ENCODE results near the gene IGF2BP3.

IGF2BP3 gene

DNA sequence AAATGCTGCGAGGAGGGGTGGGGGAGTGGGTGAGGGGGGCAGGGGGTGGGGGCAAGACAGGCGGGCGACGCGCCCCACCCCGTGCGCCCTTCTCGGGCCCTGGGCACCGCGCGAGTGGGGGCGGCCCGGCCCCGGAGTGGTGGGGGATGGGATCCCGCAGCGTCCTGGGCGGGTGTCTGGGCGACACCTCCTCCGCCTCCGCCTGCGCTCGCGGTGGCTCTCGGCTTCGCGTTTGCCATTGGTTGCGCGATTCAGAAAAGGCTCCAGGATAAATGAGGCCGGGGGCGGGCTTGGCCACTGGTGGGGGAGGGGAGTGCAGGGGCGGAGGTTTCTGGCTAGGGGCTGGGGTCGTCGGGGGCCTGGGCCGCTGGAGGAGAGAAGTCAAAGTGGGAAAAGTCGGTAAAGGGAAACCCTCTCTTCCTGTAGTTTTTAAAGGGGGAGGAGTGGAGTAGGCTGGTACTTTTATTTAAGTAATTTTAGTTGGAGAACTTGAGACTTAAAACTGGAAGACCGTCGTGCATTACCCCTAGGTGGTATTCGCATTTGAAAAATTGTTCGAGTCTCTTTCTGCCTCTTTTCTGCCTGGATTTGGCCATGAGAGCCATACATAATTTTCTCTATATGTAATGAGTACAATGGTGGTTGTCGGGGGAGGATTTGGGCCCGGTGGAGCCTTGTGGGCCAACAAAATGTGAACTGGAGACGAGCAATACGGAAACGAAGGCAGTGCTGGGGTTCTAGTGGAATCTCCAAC lies 992 bp upstream of the IGF2BP3 start:
- no peak for DNase-seq

DNA sequence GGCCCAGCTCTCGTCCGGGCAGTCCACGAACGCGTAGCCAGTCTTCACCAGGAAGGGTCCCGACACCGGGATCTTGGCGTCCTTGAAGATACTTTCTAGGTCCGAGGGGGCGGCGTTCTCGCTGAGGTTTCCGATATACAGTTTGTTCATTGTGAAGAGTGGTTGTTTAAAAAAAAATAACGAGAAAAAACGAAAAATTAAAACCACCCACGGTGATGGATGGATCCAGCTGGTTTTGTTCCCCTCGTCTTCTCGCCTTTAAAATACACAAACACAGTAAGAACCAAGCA lies 385 bp downstream of the IGF2BP3 start:
- DNase-seq, result no peak

GRCh38 chr7:23469150-23469960 lies 936 bp downstream of the IGF2BP3 start:
- no peak for DNase-seq

- DNase-seq, result no peak
Measured at GRCh38 chr7:23468526-23469149, 1.7 kb downstream of the IGF2BP3 start.

- DNase-seq, result no peak
Measured at GRCh38 chr7:23467806-23468525, 2.3 kb downstream of the IGF2BP3 start.

GRCh38 chr7:23467291-23467805 lies 2.9 kb downstream of the IGF2BP3 start:
- no peak for DNase-seq

DNA sequence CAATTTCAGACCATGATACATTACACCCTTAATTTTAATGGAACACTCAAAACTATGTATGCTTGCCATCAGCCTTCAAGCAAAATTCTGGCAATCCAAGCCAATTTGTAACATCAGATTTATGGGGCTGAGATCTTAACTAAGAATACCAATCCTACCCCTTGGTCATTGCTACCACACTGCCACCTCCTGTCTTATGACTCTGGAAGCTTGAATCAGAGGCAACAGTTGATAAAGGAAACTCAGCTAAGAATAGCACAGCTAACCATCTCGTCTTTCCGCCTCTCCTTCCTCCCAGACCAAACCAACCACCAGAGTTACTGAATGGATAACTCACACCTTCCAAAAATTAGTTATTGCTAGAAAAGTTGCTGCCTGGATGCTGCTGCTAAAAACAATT lies 7.4 kb downstream of the IGF2BP3 start:
- peak; percentile 34 for DNase-seq

DNA sequence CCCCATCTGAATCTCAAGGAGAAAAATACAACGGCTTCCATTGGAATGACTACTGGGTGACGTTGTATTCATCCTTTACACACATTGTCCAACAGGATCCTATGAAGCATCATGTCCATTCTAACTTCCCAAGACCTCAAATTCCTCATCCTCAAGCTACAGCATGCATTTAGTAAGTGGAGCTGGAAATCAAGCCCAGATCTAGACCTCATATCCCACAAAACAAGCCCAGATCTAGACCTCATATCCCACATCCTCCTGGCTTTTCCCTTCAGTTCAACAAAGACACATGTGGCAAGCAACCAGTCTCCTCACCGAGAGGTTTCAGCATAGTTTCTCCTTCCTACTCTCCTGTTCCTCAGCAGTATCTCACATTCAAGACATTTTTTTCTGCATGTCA lies 12.2 kb downstream of the IGF2BP3 start:
- DNase-seq, result no peak

DNA sequence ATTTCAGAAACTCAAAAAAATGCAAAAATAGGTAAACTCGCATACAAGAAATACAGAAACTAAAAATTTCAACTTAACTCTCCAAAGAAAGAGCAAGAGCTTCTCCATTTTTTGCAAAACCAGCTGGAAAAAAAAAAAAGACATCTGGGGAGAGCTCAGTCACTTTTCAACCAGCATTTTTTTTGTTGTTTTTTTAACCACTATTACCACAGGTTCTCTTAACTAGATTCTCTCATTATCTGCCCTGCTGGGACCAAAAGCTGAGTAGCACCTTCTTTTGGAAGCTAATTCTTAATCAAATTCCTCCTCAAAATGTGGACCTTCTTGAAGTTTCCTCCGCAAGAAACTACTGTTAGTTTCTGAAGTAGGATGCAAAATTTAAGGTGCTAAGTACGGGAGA lies 14.2 kb downstream of the IGF2BP3 start:
- DNase-seq, result no peak

DNA sequence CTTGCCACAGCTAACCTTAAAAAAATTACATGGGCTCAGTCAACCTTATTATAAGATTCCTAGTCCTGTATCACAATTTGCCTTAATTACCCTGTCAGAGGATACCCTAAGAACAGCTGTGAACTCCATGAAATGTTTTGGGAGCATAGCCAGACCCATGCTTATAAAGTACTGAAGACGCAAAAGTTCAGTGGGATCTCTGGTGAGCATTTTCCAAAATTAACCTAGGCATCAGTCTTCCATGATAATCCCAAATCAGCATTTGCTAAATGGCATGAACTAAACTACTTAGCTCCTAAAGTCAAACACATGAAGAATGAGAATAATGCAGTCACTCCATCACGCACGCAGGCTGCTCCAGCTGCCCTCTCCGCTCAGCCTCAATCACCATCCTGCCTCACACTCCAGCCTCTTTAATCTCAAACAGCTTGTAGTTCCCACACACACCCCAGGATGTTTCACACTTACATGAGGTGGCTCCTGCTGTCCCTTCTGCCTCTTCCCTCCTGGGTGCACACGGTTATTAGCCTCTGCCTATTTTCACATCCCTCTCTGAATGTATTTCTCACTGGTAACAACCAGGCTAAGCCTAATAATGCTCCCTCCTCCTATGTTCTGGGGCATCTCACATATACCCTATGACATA lies 15.3 kb downstream of the IGF2BP3 start:
- DNase-seq, result no peak

DNA sequence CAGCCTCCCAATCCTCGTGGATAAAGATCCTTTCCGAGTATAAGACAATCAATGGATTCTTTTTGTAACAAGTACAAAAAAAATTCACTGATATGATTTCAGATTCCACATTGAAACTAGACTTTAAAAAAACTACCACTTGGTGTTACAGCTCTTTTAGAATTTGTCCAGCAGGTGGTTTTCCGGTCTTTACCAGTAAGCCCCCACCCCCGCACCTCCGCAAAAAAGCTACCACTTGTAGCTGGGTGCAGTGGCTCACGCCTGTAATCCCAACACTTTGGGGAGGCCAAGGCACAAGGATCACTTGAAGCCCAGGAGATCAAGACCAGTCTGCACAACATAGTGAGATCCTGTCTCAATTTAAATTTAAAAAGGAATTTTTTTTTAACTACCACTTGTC lies 19.8 kb downstream of the IGF2BP3 start:
- no peak for DNase-seq

DNA sequence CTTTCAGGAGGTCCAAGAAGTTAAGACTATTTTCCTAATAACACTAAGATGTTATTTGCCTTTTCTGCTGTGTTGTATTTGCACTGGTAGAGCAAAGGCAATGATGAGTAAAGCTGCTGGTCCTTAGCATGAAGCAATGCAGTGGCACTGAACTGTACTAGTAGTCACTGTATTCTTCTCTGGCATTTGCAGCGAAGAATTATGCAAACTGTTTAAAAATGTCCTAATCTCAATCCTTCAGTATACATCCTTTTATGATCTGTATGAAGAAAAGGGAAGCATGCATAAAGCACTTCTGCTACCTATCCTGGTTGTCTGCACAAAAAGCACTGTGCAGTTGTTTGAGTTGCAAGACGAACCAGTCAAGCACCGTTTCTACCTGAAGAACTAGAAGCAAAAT lies 20.4 kb downstream of the IGF2BP3 start:
- no peak for DNase-seq

GRCh38 chr7:23445326-23445725 lies 25.0 kb downstream of the IGF2BP3 start:
- no peak for DNase-seq

DNA sequence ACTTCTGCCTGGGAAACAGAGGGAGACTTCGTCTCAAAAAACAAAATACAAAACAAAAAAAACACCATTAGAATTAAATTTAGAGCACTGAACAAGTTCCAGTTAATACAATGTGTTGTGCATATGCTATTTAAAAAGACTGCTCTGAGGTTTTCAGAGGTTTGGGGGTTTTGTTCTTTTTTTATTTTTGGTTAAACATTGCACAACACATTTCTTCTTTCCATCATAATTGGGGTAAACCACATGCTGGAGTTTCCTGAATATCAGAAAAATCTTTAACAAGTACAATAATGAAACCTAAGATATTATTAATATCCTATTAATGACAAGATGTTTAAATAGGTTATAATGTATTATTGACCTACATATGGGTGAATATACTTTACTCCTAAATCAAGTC lies 26.3 kb downstream of the IGF2BP3 start:
- DNase-seq, result no peak

GRCh38 chr7:23438171-23438570 lies 32.1 kb downstream of the IGF2BP3 start:
- DNase-seq, result no peak

GRCh38 chr7:23434147-23434917 lies 36.0 kb downstream of the IGF2BP3 start:
- no peak for DNase-seq

DNA sequence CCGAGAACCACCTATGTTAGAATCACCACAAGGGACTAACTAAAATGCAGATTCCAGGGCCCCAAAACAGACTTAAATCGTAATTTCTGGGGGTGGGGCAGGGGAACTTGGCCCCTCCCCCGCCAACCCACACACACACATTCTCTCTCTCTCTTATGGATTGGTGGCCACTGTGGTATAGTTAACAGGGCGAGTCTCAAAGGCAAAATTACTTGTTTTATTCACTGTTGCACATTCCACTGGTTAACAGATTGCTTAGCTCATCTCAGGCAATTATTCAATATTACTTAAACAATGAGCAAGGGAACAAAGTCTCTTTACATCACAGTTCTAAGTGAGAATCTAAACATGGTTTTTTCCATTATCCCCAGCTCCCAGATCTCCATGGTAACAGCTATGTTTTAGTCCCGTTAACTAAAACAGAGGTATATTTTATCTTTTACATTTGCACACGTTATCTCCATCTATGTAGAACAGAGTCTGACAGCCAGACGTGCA lies 38.5 kb downstream of the IGF2BP3 start:
- no peak for DNase-seq

GRCh38 chr7:23430893-23431259 lies 39.4 kb downstream of the IGF2BP3 start:
- DNase-seq, result no peak

DNA sequence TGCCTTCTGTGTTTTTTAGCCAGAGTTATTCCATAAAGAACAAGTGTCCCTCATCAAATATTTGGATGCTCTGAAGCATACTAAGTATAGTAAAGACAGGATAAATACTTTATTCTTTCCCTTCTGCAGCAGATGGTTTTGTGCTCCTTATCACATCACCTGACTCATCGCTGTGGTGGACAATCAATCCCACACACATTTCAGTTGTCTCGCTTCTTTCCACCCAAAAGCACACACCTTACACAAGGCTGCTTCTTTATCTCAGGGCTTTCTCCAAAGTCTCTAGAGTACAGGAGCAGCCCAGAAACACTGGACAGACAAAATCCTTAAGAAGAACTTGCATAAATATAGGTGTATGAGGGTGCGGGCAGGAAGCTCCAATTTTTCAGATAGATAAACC lies 43.4 kb downstream of the IGF2BP3 start:
- no peak for DNase-seq

DNA sequence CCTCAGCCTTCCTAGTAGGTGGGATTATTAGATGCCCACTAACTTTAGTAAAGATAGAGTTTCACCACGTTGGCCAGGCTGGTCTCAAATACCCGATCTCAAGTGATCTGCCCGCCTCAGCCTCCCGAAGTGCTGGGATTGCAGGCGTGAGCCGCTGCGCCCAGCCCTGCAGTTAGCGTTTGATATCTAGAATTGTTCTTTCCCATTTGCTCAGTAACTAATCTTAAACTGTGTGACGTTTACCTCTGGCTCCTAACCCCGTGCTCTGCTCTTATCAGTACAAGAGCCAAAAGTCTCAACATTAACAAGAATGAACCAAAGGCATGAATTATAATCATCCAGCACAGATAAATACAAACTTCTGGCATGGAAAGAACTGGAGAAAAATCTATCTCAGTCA lies 47.4 kb downstream of the IGF2BP3 start:
- no peak for DNase-seq

- DNase-seq, result no peak
Measured at GRCh38 chr7:23422384-23422783, 47.9 kb downstream of the IGF2BP3 start.

DNA sequence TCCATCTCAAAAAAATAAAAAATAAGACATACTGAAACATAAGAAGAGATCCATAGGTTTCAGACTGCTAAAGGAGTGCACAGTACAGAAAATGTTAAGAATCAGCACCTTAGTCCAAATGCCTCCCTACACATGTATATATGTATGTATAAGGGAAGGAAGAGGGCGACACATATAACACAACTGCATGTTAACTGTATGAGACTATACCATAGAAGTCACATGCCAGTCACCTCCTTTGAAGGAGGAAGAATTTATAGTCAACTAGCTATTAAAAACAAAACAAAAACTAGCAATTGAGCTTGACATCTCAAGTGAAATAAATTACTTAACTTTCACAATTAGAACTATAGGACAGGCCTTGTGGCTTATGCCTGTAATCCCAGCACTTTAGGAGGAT lies 50.4 kb downstream of the IGF2BP3 start:
- DNase-seq, result no peak
